Measurements from ENCODE around the gene KIF26A. TPM values are rescaled to one million over a fixed set of nuclear protein-coding genes. Genes with fewer than 3 reads are reported as not detected.
"Not testable (repeated sequence)": the region's sequence is repeated elsewhere in the genome, so short reads cannot be mapped to it uniquely, and the experiment has no call there.

Gene KIF26A
- total RNA-seq, 1 donor from 2014 or later: 0.26 TPM

GRCh38 chr14:104201063-104201462 is 62.7 kb downstream of the KIF26A start:
- no peak overlapping the region for H3K27ac Mint-ChIP-seq
- peaks cover 2% of the 10 kb centered on the region for H3K4me1 Mint-ChIP-seq
- DNase-seq: no peak
- intact Hi-C loops (cut with micrococcal nuclease): no loop called here
- H3K4me3 Mint-ChIP-seq: no peak overlapping the region
- no peaks in the 10 kb centered on the region for H3K27me3 Mint-ChIP-seq
- no peaks in the 10 kb centered on the region for H3K9me3 Mint-ChIP-seq
- no peaks in the 10 kb centered on the region for H3K36me3 Mint-ChIP-seq (ENCODE audit: low read depth)

- Mint-ChIP-seq H3K27me3 (no peaks in the 10 kb centered on the region), H3K9me3 (no peaks in the 10 kb centered on the region), H3K4me3 (no peak overlapping the region), H3K4me1 (peaks cover under 1% of the 10 kb centered on the region), H3K27ac (no peak overlapping the region), H3K36me3 (ENCODE audit: low read depth) (no peaks in the 10 kb centered on the region)
- intact Hi-C loops (cut with micrococcal nuclease): no loop called here
- DNase-seq: no peak
Observed at GRCh38 chr14:104201496-104201895, 63.1 kb downstream of the KIF26A start.

DNA sequence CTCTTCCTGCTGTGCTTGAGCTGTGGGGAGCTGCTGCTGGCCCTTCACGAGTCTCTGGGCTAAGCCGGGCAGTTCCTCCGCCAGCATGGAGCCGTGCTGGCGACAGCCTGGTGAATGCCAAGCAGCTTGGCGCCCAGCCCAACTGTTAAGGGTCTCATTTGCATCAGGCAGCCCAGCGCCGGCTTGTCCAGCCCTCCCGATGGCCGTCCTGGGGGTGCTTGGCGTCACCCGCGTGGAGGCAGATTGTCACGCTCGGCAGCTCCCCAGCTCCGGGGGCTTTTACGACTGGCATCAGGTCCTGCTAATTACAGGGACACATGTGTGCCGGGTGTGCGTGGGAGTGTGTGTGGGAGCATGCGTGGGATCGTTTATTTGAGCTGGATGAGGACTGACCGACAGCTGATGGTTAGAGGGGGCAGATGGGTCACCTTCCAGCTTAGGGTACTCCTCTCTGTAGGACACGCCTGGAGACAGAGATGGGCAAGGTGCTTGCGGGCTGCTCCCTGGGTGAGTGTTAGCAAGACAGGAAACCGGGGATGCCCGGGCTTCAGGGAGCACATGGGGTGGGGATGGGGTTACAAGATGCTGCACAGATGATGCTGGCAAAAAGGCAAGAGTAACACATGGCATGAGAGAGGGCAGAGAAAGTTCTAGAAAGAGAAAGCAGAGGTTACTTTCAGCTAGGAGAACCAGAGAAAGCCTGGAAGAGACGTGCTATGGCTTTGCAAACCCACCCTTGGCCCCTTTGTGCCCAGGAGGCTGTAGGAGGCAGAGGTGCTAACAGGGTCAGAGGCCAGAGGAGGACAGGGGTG is 64.1 kb downstream of the KIF26A start:
- H3K4me3 Mint-ChIP-seq: no peak overlapping the region
- intact Hi-C loops (cut with micrococcal nuclease): no loop called here
- DNase-seq: no peak
- no peaks in the 10 kb centered on the region for H3K27me3 Mint-ChIP-seq
- H3K4me1 Mint-ChIP-seq: no peaks in the 10 kb centered on the region
- H3K9me3 Mint-ChIP-seq: no peaks in the 10 kb centered on the region
- H3K36me3 Mint-ChIP-seq (ENCODE audit: low read depth): no peaks in the 10 kb centered on the region
- no peak overlapping the region for H3K27ac Mint-ChIP-seq

DNA sequence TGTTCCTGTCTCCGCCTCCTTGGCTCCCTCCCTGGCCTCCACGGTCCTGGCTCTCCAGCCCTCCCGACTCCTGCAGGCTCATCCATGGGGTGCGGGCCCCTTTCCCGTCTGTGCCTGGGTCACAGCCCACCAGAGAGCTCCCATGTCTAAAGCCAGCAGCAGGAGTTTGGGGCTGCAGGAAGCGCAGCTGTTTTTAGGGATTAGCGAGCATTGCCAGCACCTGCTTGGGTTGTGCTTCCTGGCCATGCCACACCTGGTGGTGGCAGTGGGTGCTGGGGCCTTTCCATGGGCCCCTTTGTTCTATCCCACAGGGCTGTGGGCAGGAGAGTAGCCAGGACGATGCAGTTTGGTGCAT is 64.7 kb downstream of the KIF26A start:
- no peak for DNase-seq
- H3K36me3 Mint-ChIP-seq (ENCODE audit: low read depth): no peaks in the 10 kb centered on the region
- no peak overlapping the region for H3K27ac Mint-ChIP-seq
- H3K4me1 Mint-ChIP-seq: no peaks in the 10 kb centered on the region
- no peaks in the 10 kb centered on the region for H3K27me3 Mint-ChIP-seq
- intact Hi-C loops (cut with micrococcal nuclease): no loop called here
- no peaks in the 10 kb centered on the region for H3K9me3 Mint-ChIP-seq
- no peak overlapping the region for H3K4me3 Mint-ChIP-seq

DNA sequence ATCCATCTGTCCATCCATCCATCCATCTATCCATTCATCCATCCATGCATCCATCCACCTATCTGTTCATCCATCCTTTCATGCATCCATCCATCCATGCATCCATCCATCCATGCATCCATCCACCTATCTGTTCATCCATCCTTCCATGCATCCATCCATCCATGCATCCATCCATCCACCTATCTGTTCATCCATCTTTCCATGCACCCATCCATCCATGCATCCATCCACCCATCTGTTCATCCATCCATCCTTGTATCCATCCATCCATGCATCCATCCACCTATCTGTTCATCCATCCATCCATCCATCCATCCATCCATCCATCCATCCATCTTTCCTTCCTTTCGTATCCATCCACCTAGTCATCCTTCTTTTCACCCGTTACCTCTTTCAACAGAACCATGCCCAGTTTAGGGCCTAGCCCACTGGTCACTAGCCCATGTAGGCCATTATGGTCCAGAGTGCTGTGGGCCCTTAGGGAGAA is 66.3 kb downstream of the KIF26A start:
- Mint-ChIP-seq H3K27ac (no peak overlapping the region), H3K4me3 (no peak overlapping the region), H3K27me3 (no peaks in the 10 kb centered on the region), H3K9me3 (no peaks in the 10 kb centered on the region), H3K36me3 (ENCODE audit: low read depth) (no peaks in the 10 kb centered on the region), H3K4me1 (no peaks in the 10 kb centered on the region)
- no peak for DNase-seq
- intact Hi-C loops (cut with micrococcal nuclease): no loop called here

DNA sequence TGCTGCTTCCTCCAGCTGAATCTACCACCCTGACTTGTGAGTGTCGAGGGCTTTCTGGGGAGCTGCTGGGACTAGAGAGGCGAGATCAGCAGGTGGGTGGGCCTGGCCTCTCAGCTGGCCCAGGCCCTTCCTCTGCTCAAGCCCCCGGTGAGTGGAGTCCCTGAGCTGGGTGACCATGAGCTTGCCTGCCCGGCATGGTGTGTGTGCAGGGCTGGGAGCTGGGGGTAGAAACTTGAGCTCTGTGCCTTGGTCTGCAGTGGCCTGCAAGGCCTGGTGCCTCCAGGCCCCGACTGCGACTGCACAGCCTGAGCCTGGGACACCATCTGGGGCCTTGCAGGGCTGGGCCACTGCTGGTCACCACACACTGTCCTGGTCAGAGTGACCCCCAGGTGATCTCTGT is 67.4 kb downstream of the KIF26A start:
- intact Hi-C loops (cut with micrococcal nuclease): no loop called here
- Mint-ChIP-seq H3K9me3 (no peaks in the 10 kb centered on the region), H3K4me1 (no peaks in the 10 kb centered on the region), H3K36me3 (ENCODE audit: low read depth) (no peaks in the 10 kb centered on the region), H3K4me3 (no peak overlapping the region), H3K27me3 (no peaks in the 10 kb centered on the region), H3K27ac (no peak overlapping the region)
- no peak for DNase-seq

DNA sequence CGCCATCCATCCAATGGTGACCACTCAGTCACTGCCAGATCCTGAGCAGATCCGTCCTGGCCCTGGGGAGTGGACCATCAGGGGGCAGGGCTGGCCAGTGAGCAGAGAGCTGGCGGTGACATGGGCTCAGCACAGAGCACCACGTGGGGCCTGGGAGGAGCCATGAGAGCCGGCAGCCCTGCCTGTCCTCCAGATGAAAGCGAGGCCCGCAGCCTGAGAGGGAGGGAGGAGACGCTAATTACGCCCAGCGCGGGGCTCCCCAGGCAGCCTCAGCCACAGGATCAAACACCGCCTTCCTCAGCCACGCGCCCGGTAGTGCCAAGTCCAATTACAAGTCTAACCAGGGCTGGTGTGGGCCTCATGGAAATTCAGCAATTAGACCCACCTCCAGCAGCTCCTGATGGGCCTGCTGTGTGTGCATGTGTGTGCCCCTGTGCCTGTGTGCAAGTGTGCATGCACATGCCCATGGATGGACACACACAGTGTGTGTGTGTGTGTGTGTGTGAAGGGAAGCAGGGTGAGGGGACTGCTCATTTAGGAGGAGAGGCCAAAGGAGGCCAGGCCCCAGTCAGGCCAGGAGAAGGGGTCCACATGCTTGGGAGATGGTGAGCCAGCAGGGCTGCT is 68.0 kb downstream of the KIF26A start:
- intact Hi-C loops (cut with micrococcal nuclease): no loop called here
- Mint-ChIP-seq H3K9me3 (no peaks in the 10 kb centered on the region), H3K27ac (no peak overlapping the region), H3K27me3 (no peaks in the 10 kb centered on the region), H3K4me1 (no peaks in the 10 kb centered on the region), H3K36me3 (ENCODE audit: low read depth) (no peaks in the 10 kb centered on the region), H3K4me3 (no peak overlapping the region)
- no peak for DNase-seq

- intact Hi-C loops (cut with micrococcal nuclease): no loop called here
- Mint-ChIP-seq H3K4me1 (no peaks in the 10 kb centered on the region), H3K27me3 (no peaks in the 10 kb centered on the region), H3K27ac (no peak overlapping the region), H3K36me3 (ENCODE audit: low read depth) (no peaks in the 10 kb centered on the region), H3K9me3 (no peaks in the 10 kb centered on the region), H3K4me3 (no peak overlapping the region)
- no peak for DNase-seq
Observed at GRCh38 chr14:104207142-104208014, 69.0 kb downstream of the KIF26A start.

DNA sequence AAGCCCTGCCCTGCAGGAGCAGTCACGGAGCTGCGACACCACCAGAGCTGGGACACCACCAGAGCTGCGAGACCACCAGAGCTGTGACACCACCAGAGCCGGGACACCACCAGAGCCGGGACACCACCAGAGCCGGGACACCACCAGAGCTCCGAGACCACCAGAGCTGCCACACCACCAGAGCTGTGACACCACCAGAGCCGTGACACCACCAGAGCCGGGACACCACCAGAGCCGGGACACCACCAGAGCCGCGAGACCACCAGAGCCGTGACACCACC is 69.6 kb downstream of the KIF26A start:
- H3K27me3 Mint-ChIP-seq; H3K27ac Mint-ChIP-seq; H3K36me3 Mint-ChIP-seq (ENCODE audit: low read depth); DNase-seq; intact Hi-C loops (cut with micrococcal nuclease); H3K4me3 Mint-ChIP-seq; H3K4me1 Mint-ChIP-seq; H3K9me3 Mint-ChIP-seq: not testable (repeated sequence)

GRCh38 chr14:104208331-104208730 is 69.9 kb downstream of the KIF26A start:
- H3K27ac Mint-ChIP-seq; DNase-seq; H3K36me3 Mint-ChIP-seq (ENCODE audit: low read depth); H3K27me3 Mint-ChIP-seq; H3K9me3 Mint-ChIP-seq; intact Hi-C loops (cut with micrococcal nuclease); H3K4me1 Mint-ChIP-seq; H3K4me3 Mint-ChIP-seq: not testable (repeated sequence)

- not testable (repeated sequence) for H3K27ac Mint-ChIP-seq, H3K4me1 Mint-ChIP-seq
Observed at GRCh38 chr14:104209071-104209470, 70.7 kb downstream of the KIF26A start.

GRCh38 chr14:104209985-104210816 is 71.8 kb downstream of the KIF26A start:
- Mint-ChIP-seq H3K36me3 (ENCODE audit: low read depth) (no peaks in the 10 kb centered on the region), H3K27me3 (no peaks in the 10 kb centered on the region), H3K4me3 (no peak overlapping the region), H3K9me3 (peaks cover 6% of the 10 kb centered on the region), H3K27ac (no peak overlapping the region), H3K4me1 (no peaks in the 10 kb centered on the region)
- no peak for DNase-seq
- intact Hi-C loops (cut with micrococcal nuclease): no loop called here

More at GRCh38 chr14:104209071-104209470, 70.7 kb downstream of the KIF26A start:
- H3K27me3 Mint-ChIP-seq; H3K4me3 Mint-ChIP-seq; H3K9me3 Mint-ChIP-seq; H3K36me3 Mint-ChIP-seq (ENCODE audit: low read depth); intact Hi-C loops (cut with micrococcal nuclease); DNase-seq: not testable (repeated sequence)

DNA sequence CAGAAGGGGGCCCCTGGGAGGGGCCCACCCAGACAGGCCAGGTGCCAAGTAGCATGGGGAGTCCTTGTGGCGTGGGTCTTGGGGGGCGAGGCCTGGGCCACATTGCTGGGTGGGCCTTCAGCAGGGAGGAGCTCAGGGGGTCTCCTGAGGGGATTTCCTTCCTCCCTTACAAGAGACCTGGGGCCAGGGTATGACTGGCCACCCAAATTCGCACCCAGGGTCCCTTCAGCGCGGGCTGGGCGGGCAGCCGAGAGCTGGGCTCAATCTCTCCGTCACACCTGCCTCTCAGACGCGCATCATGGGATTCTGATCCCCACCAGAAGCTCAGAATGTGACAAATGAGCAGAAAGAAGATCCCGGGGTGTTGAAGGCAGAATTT is 72.4 kb downstream of the KIF26A start:
- H3K36me3 Mint-ChIP-seq (ENCODE audit: low read depth): no peaks in the 10 kb centered on the region
- peaks cover 6% of the 10 kb centered on the region for H3K9me3 Mint-ChIP-seq
- intact Hi-C loops (cut with micrococcal nuclease): no loop called here
- H3K4me3 Mint-ChIP-seq: no peak overlapping the region
- no peak for DNase-seq
- H3K27ac Mint-ChIP-seq: no peak overlapping the region
- no peaks in the 10 kb centered on the region for H3K4me1 Mint-ChIP-seq
- H3K27me3 Mint-ChIP-seq: no peaks in the 10 kb centered on the region

Measured in activated CD4-positive, alpha-beta T cell treated with anti-CD3 and anti-CD28 coated beads, Interleukin-2, amount 10 ng/mL, durations not matched to agents 24 days and 14 days (primary cell).